ENCODE measurements around the gene RBM20. TPM values are rescaled to one million over a fixed set of nuclear protein-coding genes. Genes with fewer than 3 reads are reported as not detected.

Gene RBM20
- total RNA-seq, 4 donors from 2014 or later: 0.24 to 3.5 (median 1.8) TPM

- DNase-seq (ENCODE audit: low spot score): no peak
- TF ChIP-seq CTCF (IDR thresholded peaks at IDR 0.05): no peak
- ATAC-seq (ENCODE audit: low FRiP score): no peak
Observed at GRCh38 chr10:110686949-110687348, 42.8 kb downstream of the RBM20 start.

DNA sequence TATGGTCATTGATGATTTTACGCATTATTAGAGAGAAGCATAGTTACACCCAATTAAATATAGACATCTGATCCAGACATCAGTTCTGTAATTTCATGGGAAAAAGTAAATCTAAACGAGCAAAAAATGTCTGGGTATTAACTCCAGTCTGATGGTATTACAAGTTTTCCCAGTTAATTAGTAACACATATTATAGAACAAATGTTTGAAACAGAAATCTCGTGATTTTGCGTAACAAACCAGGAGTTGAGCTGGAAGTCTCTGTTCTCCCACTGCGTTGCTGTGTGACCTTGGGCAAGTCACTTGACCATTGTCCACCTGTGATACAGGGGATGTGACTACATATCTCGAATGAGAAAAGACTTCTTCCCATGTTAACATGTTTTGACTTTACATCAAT lies 43.3 kb downstream of the RBM20 start:
- no peak for TF ChIP-seq CTCF (IDR thresholded peaks at IDR 0.05)
- DNase-seq (ENCODE audit: low spot score) (no peak), ATAC-seq (ENCODE audit: low FRiP score) (no peak)

DNA sequence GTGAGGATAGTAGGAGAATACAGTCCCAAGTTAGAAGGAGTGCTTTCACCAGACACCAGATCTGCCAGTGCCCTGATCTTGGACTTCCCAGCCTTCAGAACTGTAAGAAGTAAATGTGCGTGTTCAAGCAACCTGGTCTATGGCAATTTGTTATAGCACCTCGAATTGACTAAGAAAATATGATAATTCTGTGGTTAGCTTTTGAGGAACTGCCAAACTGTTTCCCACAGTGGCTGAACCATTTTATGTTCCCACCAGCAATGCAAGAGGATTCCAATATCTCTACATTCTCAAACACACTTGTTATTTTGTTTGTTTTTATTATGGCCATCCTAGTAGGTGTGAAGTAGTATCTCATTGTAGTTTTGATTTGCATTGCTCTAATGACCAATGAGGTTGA lies 47.0 kb downstream of the RBM20 start:
- no peak for ATAC-seq (ENCODE audit: low FRiP score)

GRCh38 chr10:110694263-110694662 lies 50.1 kb downstream of the RBM20 start:
- no peak for DNase-seq (ENCODE audit: low spot score)
- no peak for TF ChIP-seq CTCF (IDR thresholded peaks at IDR 0.05)
- ATAC-seq (ENCODE audit: low FRiP score): no peak

More for the DNA sequence above, 47.0 kb downstream of the RBM20 start:
- no peak for DNase-seq (ENCODE audit: low spot score)
- TF ChIP-seq CTCF (IDR thresholded peaks at IDR 0.05): no peak

DNA sequence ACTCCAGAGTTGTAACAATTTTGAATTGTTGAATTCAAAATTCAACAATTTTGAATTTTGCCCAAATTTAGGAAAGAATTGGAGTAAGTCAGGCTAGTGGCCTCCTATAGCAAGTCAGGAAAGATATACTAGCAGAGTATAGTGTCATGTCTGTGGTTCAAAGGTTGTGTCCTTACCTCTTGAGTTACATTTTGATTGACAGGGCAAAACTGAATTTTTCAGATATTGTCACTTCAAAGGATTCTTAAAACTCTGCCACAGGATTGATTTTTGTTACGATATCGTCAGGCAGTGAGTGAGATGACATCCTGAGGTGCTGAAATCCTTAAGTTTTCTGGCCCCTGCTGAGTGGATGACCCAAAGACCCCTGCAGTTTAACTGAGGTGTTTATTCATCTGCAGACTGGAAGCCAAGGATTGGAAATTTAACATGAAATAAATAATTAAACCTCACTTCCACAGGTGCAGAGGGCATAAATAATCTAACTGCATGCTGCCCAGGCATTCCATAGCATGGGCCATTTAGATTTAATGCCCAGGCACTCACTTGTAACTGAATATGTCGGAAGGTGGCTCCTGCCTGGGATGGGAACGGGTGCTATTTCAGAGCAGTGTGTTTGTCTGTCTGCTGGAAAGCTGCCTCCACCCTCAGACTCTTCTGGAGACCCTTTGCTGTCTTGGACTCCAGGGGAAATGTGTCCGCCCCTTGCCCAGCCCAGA lies 50.8 kb downstream of the RBM20 start:
- no peak for DNase-seq (ENCODE audit: low spot score)
- no peak for ATAC-seq (ENCODE audit: low FRiP score)
- TF ChIP-seq CTCF (IDR thresholded peaks at IDR 0.05): no peak

DNA sequence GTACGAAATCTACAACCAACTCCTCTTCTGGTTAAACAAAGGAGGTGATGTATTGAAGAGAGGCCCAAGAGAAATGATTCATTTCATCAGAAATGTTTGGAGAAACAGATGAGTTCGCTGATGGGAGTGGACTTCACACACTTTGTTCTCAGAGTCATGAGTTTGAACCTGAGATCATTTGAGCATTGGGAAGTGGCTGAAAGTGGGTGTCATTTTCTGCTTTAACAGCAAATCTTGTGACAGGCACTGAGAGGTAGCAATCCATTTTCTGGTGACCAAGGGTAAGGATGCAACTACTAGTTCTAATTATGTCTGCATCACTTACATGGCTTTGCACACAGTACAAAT lies 51.4 kb downstream of the RBM20 start:
- ATAC-seq (ENCODE audit: low FRiP score) (no peak), DNase-seq (ENCODE audit: low spot score) (no peak)
- no peak for TF ChIP-seq CTCF (IDR thresholded peaks at IDR 0.05)

DNA sequence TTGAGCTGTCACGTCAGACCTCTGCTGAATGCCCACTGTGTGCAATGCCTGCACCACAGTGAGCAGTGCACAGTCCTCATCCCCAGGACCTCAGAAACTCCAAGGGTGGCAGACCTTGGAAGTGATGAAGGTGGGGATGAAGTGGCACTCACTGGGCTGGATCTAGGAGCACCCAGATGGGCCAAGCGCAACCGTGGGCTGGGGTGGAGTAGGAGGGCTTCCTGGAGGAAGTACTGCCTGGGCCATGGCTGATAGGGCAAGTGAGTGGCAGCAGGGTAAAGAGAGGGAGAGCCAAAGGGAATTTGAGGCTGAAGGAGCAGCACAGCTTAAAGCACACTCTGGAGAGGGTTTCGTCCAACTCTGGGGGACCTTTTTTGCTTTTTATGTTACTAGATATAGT lies 52.3 kb downstream of the RBM20 start:
- ATAC-seq (ENCODE audit: low FRiP score): no peak
- DNase-seq (ENCODE audit: low spot score): no peak
- no peak for TF ChIP-seq CTCF (IDR thresholded peaks at IDR 0.05)
